CD4-positive, alpha-beta T cell treated with Interleukin-21 for 1 hour (primary cell): ENCODE data around the gene PDLIM3.
"Not testable (repeated sequence)": the region's sequence is repeated elsewhere in the genome, so short reads cannot be mapped to it uniquely, and the experiment has no call there.

Experiments
- DNase-seq: peaks from one replicate; pipeline ENCODE4 v3.0.0-alpha.2; 2020

Gene PDLIM3, protein sequence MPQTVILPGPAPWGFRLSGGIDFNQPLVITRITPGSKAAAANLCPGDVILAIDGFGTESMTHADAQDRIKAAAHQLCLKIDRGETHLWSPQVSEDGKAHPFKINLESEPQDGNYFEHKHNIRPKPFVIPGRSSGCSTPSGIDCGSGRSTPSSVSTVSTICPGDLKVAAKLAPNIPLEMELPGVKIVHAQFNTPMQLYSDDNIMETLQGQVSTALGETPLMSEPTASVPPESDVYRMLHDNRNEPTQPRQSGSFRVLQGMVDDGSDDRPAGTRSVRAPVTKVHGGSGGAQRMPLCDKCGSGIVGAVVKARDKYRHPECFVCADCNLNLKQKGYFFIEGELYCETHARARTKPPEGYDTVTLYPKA

DNA sequence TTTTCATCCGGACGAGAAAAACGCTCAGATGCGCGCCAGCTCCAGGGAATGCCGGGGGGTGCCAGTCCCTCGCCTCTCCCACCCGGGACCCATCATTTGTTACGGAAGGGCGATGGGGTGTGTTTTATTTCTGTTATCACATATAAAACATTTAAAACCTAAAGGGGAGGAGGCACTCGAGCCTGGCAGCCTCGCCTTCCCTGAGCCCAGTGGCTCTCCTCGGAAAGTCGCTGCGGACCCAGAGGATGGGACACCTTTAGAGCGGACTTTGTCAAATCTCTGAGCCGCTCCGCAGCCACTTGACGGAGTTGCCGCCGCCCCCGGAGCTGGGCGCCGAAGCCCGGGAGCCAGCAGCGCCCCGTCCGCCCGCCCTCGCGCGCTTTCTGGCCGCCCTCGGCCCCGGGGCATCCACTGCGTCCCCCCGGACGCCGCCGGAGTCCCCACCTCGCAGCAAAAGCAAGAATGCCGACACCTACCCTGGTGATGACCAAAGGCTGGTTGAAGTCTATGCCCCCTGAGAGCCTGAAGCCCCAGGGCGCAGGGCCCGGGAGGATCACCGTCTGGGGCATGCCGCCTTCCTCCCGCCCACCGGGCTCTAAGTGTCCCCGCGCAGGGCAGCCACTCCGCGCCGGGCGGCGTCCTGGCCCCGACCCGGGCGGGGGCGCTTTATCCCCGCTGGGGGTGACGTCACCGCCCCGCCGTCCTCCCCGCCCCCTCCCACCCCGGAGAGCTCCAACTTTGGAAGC is at the start of gene PDLIM3:
Gene PDLIM3 (minus strand): TSS at position 642 of the 746 bp plus-strand sequence. CDS start 73 bp downstream, at position 569.
- no peak for DNase-seq

DNA sequence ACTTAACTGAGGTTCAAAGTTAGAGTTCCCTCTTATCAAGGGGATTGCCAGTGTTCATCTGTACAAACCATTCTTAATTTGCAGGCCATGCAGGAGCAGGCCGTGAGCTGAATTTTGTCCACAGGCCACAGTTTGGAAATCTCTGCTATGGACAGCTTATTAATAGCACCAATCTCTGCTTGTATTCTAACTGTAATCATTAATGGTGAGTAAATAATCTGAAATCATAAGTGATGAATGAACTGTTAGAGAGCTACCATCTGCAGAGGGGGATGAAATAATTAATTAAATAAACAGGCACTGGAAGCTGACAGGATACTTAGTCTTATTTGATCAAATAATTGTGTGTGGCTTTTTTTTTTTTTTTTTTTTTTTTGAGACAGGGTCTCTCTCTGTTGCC is 48.5 kb upstream of the PDLIM3 start:
- DNase-seq: no peak

DNA sequence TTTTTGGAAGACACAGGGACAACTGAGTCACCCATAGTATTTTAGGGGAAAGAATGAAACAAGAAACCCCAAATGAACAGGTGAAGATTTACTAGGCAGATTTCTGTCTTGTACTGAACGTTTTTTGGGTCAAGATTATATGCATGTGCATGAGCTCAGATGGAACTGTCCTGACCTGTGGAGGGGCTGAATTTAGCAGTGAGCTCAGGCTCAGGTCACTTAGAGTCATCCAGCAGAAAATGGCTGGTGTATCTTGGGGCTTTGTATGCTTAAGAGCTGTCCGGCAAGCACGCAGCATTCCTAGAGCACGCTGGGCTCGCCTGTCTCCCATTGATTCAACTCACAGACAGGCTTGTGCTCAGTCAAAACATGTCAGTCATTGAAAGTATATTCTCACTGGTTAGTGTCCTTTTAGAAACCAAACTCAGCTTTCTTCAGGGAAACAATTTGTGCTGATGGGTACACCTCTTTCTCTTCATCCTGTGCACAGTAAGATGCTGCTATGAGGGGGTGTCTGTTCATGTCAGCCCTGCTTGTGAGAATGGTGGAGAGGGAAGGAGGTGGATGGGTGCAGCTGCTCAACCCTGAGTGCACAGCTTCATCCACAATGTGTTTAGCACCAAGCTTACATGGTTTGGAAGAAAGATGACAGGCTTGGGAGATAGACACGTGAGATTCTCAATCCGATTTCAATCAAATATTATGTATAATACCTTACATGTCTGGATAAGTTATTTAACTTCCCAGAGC is 47.5 kb upstream of the PDLIM3 start:
- DNase-seq: no peak

DNA sequence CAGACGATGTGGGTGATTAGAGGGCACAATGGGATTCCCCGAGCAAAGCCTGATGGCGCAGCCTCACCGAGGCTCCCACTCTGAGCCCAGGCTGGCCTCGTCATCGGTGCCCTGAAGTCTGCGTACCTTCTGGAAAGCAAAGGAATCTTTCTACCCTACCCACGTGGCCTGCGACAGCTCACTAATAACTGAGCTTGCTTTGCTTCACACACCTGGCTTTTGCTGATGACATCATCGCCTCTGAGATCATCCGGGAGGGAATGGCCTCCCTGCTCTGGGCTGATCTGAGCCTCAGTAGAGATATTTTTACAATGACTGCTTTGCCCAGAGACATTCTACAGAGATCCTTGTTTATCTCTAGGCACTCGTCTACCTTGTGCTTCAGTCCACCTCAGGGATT is 45.4 kb upstream of the PDLIM3 start:
- DNase-seq: no peak

DNA sequence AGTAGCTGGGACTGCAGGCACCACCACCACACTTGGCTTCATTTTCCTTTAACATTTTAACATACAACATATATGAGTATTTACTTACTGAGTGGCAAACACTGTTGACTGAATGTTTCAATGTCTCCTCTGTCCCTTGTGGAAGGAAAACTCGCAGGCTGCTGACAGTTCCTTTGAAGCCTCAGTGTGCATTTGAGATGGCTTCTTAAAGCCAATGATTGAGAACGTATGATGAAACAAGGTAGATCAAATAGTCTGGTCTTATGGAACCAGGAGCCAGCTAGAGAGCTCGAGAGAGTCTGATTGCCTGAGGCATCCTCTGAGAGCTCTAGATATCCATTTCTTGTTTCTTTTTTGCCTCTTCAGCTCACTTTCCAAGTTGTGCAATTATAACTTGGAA is 43.0 kb upstream of the PDLIM3 start:
- DNase-seq: no peak

DNA sequence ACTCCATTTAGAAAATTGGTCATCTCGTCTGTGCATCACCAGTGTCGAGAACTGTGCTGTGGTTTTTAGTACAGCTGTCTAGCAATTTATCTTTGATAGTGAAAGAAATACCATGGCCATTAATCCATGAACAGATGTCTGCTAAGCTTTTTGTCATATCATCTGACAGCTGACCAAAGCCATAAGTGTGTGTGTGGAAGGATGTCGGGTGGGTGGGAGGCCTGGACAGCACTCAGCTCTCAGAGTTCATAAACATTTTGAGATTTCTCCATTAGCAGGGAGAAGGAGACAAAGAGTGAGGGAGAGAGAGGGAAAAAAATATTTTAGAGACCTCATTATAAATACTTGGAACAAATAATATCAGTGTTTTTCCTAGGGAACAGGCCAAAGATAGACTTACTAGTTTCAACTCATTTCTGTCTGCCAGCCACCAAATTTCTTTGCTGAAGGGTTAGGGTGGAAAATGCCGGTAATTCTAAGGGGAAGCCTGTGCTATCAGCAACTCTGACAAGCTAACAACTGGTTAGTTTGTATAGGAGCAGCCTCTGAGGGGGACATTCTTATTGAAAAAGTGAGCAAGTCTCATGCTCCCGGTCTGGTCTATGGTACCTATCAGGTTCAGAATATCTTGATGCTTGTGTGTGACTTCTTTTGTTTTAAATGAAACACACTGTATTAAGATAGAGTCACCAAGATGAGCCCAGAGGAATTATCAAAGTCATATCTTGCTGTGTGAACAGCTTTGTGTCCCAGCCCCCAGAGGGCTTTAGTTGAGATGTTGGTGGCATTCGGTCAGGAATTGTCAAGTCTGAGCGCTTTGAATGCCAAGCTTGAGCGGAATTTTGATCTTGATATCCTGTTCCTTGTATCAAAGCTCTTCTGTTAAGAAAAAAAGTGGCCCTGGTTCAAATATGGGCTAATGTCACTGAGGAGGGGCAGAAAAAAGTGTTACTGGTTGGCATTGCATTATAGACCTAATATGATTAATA is 41.9 kb upstream of the PDLIM3 start:
- no peak for DNase-seq

DNA sequence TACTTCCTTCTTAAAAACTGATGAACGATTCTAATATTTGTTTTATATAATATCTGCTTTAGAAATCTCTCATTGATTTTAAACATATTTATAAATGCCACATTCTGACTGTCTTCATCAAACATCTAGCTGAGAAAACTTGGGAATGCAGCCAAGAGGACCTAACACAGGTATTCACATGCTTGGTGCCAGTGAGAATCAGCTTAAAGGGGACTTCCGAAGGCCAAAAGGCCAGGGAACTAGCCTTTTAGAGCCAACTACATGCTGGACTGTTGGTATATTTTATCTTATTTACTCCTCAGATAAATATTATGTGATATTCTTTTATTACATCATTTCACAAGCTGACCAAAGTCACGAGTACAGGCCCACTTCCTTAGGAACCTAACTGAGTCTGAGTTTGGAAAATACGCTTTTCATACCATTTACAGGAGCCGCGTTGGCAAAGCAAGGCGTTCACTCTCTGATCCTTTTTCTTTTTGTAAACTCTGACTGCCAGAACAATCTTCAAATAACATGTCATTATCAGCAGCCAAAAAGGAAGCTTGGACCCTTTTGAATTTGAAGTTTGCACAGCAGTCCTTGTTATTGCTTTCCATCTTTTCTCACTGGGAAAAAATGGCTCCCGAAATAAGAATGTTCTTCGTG is 41.1 kb upstream of the PDLIM3 start:
- no peak for DNase-seq

DNA sequence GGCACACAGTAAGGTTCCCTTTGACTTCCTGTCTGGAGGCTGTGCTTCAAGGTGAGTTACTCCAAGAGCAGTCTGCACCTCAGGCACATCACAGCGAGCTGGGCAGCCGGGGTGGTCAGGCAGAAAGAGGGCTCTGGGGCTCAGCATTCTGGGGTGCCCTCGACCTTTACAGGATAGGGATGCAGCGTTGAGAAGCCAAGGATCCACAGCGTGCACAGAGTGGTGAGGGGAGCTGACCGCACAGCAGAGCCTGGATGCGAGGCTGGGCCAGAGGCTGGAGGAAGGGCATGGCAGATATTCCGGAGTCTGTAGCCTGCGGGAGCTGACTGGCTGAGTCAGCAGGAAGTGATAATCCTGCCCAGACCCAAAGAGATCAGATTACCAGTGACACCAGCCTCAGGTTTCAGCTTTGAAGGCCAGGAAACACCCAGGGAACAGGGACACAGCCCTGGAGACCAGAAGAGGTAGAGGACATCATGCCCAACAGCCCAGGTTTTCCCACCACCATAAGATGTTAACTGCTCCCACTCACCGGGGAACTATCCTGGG is 38.4 kb upstream of the PDLIM3 start:
- no peak for DNase-seq

DNA sequence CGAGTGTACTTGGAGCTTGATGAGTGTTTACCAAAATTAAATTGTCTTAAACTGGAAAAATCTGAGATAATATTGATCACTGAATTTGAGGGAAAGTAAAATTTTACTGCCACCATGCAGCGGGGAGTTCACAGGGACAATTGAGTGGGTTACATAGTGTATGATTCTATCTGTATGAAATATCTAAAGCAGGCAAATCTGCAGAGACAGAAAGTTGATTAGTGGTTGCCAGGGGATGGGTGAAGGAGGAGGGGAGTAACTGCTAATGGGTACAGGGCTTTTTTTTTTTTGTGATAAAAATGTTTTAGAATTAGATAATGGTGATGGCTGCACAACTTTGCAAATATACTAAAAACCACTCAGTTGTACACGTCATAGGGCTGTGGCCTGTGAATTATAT is 35.4 kb upstream of the PDLIM3 start:
- DNase-seq: no peak

DNA sequence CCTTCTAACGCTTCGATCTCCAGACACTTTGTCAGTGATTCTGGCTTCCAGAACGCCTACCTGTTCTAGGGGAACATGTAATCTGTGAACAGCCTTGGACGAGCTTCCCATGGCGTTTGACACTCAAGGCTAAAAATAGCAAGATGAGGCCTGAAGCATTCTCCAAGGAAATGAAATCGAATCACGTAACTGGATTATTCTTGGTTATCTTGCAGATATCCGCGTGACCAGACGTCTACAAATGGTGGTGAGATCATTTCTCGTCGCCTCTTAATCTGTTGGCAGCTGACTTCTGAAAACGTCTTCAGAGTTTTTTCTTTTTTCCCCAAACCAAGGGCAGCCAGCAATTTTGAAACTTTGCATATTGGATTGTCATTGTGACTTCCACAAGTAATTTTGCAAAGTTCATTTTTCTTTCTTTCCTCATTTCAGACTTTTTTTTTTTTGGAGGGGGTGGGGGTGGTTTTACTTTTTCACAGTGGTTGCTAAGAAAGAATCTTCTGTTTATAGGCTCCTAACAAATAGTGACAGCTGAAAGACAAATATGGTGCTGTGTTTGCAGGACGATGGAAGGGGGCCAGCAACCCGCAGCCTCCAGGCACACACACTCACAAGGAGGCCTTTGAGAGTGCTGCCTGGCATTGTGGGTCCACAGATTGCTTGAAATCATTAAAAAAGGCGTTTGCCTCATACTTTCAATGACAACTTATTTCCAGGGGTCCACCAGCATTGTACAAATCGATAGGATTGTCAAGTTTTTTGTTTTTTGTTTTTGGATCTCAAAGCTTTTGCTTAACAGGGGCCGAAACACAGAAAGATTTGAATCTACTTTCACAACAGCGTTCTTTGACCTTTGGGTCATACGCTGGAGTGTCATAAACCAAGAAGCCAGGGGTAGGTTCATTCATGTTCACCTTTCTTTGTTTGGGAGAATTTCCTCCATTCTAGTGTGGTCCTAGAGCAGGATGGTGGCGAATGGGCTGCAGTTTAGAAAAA is 32.4 kb upstream of the PDLIM3 start:
- DNase-seq: no peak

DNA sequence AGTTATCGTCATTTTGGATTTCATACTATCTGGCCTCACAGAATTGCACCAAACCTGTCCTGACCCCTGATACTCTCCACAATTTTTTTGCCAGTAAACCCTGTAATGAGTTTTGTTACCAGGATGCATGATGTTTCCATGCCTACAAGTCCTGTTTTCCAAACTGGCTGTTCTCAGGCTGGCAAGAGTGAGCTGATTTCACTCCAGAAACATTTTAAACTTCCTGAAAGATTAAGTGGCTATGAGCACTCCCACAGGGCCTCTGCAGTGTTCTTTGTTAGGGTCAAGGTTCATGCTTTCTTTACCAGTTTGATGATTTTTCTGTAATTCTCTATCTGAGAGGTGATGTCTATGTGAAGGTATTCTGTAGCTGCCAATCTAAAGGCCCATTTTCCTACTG is 31.7 kb upstream of the PDLIM3 start:
- no peak for DNase-seq

DNA sequence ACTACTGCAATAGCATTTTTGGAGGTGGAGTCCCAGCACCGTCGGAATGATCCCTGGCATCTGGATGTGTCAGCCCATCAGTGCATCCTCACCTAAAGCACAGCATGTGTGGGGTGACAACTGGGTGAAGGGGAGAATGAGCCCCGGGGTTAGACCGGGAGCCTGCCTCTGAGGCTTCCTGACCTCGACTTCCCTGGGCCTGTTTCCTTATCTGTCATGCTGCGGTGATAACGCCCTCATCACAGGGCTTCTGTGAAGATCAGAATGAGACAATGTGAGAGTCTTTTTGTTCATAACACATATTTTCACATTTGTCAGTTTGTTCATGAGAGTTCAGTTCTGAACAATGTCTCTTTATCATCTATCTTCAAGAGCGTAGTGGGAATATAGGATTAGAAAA is 31.1 kb upstream of the PDLIM3 start:
- no peak for DNase-seq

DNA sequence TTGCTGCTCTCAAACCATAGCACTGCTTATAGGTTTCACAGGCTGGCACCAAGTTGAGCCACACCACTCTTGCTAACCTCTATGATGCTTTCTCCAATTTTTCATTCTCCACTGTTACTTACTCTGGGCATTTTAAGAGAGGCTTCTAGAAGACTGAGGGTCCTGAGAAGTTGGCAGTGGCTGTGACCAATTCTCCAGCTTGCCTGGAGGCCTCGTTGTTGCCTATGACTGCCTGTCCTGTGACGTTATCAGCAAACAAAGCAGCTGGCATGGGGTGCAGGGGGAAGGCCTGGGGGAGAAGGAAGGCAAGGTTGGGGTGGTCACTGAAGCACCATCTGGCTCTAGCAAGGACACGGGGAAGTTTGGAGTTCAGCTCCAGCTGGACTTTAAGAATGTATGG is 30.4 kb upstream of the PDLIM3 start:
- no peak for DNase-seq

DNA sequence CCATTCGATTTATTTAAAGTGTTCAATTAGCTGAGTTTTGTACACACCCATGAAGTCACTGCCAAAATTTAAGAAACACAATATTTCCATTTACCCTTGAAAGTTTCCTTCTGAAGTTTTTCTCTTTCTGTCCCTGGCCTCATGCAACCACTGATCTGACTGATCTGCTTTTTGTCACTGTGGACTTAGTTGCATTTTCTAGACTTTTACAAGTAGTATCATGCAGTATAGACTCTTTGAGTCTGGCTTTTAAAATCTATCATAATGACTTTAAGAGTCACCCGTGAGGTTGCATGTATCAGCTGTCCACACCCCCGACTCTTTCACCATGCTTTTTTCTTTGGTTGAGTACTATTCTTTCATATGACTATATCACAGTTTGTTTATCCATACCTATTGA is 29.0 kb upstream of the PDLIM3 start:
- no peak for DNase-seq

DNA sequence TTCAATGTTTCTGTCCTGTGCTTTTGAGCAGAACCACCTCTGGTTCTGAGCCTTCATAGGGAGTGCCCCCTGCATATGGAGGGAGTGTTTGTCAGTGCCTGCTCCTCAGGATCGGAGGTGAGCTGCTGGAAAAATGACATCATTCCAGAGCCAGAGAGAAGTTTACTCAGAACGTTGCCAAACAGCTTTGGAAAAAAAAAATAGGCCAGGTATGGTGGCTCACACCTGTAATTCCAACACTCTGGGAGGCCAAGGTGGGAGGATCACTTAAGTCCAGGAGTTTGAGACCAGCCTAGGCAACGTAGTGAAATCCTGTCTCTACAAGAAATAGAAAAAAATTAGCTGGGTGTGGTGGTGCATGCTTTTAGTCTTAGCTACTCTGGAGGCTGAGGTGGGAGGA is 27.2 kb upstream of the PDLIM3 start:
- DNase-seq: no peak

DNA sequence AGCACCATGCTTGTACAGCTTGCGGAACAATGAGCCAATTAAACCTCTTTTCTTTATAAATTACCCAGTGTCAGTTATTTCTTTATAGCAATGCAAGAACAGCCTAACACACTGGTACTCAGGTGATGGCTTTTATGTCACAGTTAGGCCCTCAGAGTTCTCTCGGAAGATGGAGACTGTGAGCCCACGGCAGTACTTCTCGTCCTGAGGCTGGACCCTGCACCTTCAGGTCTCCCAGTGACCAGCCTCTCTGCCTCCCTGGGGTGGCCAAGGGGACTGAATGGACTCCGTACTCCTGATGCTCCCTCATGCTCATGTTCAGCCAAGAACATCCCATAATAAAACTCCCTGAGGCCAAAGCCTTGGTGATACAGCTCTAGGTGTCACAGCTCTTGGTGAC is 25.0 kb upstream of the PDLIM3 start:
- DNase-seq: no peak

DNA sequence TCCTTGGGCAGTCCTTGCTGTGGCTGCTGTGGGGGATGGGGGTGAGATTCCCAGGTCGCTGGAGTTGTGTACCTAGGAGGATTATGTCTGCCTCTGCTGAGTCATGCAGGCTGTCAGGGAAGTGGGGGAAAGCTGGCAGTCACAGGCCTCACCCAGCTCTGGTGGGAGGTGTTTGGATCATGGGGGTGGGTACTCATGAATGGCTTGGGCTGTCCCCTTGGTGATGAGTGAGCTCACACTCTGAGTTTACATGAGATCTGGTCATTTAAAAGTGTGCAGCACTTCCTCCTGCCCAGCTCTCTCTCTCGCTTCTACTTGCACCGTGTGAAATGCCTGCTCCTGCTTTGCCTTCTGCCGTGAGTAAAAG is 24.6 kb upstream of the PDLIM3 start:
- DNase-seq: no peak

DNA sequence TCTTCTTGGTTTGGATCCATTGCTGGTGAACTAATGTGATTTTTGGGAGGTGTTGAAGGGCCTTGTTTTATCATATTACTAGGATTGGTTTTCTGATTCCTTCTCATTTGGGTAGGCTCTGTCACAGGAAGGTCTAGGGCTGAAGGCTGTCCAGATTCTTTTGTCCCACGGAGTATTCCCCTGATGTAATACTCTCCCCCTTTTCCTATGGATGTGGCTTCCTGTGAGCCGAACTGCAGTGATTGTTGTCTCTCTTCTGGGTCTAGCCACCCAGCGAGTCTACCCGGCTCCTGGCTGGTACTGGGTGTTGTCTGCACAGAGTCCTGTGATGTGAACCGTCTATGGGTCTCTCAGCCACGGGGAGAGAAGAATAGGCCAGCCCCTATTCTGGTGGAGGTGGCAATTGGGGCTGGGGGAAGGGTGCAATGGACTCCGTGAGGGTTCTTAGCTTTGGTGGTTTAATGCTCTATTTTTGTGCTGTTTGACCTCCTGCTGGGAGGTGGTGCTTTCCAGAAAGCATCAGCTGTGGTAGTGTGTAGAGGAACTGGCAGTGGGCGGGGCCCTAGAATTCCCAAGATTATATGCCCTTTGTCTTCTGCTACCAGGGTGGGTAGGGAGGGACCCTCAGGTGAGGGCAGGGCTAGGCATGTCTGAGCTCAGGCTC is 24.1 kb upstream of the PDLIM3 start:
- not testable (repeated sequence) for DNase-seq

DNA sequence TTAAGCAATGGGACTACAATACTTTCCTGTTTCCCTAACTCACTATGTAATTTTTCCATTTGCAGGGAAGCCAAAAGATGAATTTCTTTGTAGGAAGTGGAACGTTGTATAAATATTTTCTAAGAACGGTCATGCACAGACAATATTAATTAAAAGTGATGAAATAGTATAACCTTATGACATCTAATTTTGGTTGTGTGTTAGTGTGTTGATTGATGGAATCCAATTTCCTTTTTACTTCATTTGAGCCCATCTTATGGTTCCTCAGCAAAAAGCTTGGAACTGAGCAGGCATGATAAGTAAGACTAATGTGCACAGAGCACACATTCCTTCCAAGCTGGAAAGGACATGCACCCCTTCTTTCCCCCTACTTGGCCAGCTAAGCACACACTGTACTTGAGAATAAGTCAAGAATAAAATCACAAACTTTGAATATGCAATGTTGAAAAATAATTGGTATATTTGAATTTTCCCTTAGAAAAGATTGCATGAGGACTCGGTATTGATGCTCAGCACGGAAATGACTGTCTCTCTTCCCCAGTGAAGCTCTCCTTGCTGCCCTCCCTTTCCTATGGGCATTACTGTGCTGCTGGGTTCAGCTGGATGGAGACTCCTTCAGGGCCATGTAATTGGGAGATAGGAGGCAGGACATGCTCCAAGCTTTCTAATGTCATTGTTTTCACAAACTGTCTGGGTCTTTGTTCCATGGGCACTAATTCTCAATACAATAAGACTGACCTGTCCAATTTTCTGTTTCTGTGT is 19.2 kb upstream of the PDLIM3 start:
- no peak for DNase-seq
